Ovary (tissue), 9 donors: ENCODE results near the gene KRT2. TPM values are rescaled to one million over a fixed set of nuclear protein-coding genes. Genes with fewer than 3 reads are reported as not detected.

ENCODE experiments used
- DNase-seq, 5 donors: peaks; one replicate each; pipeline ENCODE4 v3.0.0-alpha.2; 2019 to 2020
- H3K27ac ChIP-seq, 2 donors: fragments of 200-600 bp; one replicate each; pipeline versions ENCODE4 v1.5.1 to v1.8.0; 2019 to 2022
- H3K27me3 ChIP-seq: fragments of 200-600 bp; one replicate; pipeline ENCODE4 v1.8.0; 2022
- H3K36me3 ChIP-seq: fragments of 200-600 bp; sonication (generic); one replicate; pipeline ENCODE4 v1.5.1; 2019
- H3K4me1 ChIP-seq: one replicate; pipeline ENCODE4 v1.8.1; 2013; ENCODE audit warnings: mild to moderate bottlenecking, moderate library complexity; ENCODE audit not compliant: insufficient read depth
- H3K4me3 ChIP-seq: fragments of 200-600 bp; sonication (generic); one replicate; pipeline ENCODE4 v1.5.1; 2017
- H3K9me3 ChIP-seq, 2 donors: fragments of 200-600 bp in 1 of 2; sonication (generic) in 1 of 2; one replicate each; pipeline versions ENCODE4 v1.5.1 to v1.8.1; 2013 to 2019; ENCODE audit warnings: mild to moderate bottlenecking in 1 of 2, moderate library complexity in 1 of 2
- CTCF ChIP-seq, 3 donors: fragments of 450-650 bp in 2 of 3; fragments of 200-600 bp in 1 of 3; IDR thresholded peaks; one replicate each; pipeline versions ENCODE4 v1.5.1 to v1.8.0; 2016 to 2022; ENCODE audit warnings: antibody characterized with exemption in 3 of 3, mild to moderate bottlenecking in 1 of 3
- EP300 ChIP-seq: sonication (generic); formaldehyde crosslinking; IDR thresholded peaks from one replicate; pipeline ENCODE4 v1.6.1; 2017; ENCODE audit warnings: antibody characterized with exemption
- POLR2A ChIP-seq: fragments of 450-650 bp; IDR thresholded peaks from one replicate; pipeline ENCODE4 v1.6.1; 2017; ENCODE audit warnings: antibody characterized with exemption, mild to moderate bottlenecking, moderate library complexity
- WGBS, 3 donors: extraction: QIAGEN DNeasy Blood & Tissue Kit in 1 of 3; methylation state at CpG; one replicate each; pipeline versions ENCODE4 v1.1.5 to v1.1.7; 2013 to 2017; 5-methylcytosine and 5-hydroxymethylcytosine counted together
- intact Hi-C, 4 donors: fragments of 100-400 bp; cut with DNase I; formaldehyde crosslinking; loops; one replicate each; pipeline versions ENCODE4 v1.11.0 to v1.15.1; 2022 to 2023
- polyA plus RNA-seq, 2 donors: library from polyadenylated mRNA; stranded (reverse); fragments of 200-250 nt in 1 of 2; fragments of 350-450 nt in 1 of 2; fragmentation: Illumina TruSeq in 1 of 2; extraction: RNeasy Lipid Tissue Mini Kit (QIAGEN cat#74804) in 1 of 2; gene quantifications; one replicate each; pipeline ENCODE4 v1.2.3, GENCODE V29; 2013 to 2014
- total RNA-seq, 7 donors: library from RNA; depleted of rRNA in 2 of 7; stranded (reverse); fragments of >200 nt in 2 of 7; fragmentation: NEBNext Ultra II Directional in 3 of 7; extraction: Animal tissue kit (Norgen Biotek cat#: 25700) in 3 of 7; gene quantifications; one replicate each; pipeline versions ENCODE4 v1.1.0 to v1.2.4, GENCODE V29; 2016 to 2023
- donor health status: DM: no; HTN: no; CAD: no; lungs with moderate emphysema.
- donor health status: DM: no; HTN: no; CAD: no.
- donor health status: Bipolar disorder and iron deficiency.
- donor health status: DM: yes; HTN: yes; CAD: no.
- donor health status: DM: no; HTN: no; CAD: no.
- donor health status: DM: yes; HTN: yes; CAD: no.

The KRT2 gene
- total and polyA plus RNA-seq, 9 donors, result not detected

DNA sequence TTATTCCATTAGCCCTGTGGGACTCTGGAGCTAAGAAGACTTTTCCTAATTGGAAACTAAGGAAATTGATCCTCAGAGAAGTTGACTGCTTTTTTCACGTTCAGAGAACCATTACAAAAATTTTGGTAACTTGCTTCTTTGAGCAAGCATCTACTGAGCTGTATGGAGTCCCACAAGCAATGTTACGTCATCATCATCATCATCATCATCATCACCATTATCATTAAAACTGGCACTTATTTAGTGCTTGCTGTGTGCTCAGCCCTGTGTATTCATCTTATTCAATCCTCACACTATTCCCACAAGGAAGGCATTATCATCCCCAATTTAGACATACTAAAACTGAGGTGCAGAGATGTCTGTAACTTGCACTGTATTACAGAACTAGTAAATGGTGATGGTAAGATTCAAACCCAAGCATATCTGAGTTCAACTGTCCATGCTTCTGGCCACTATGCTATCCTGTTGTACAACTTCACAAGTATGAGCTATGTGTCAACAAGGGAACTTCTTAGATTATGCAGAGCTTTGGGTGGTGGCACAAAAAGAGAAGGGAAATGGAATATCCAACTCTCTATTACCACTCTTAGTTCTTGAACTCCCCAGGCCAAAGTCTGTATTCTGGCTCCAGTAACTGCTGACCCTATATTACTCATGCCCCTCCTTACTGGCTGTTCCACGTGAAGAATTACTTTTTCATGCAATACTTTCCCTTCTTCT, 21.9 kb upstream of the KRT2 start:
- Histone ChIP-seq H3K9me3 (no peaks in the 10 kb centered on the region), H3K4me1 (no peaks in the 10 kb centered on the region), H3K36me3 (no peaks in the 10 kb centered on the region), H3K27ac (no peak overlapping the region), H3K4me3 (no peak overlapping the region), H3K27me3 (no peaks in the 10 kb centered on the region)
- TF ChIP-seq POLR2A (no peak), CTCF (IDR thresholded peaks at IDR 0.05) (no peak)
- intact Hi-C loops, result no loop called here
- DNase-seq, result no peak
- 70 to 77% (median 75%) methylated on average over 3 of the region's 3 CpGs for WGBS, 3 donors

- Histone ChIP-seq H3K36me3 (no peaks in the 10 kb centered on the region), H3K9me3 (no peaks in the 10 kb centered on the region), H3K27ac (no peak overlapping the region), H3K4me1 (no peaks in the 10 kb centered on the region), H3K4me3 (no peak overlapping the region), H3K27me3 (no peaks in the 10 kb centered on the region)
- intact Hi-C loops, result no loop called here
- TF ChIP-seq EP300, result no peak
- no peak for TF ChIP-seq CTCF (IDR thresholded peaks at IDR 0.05)
- TF ChIP-seq POLR2A, result no peak
- WGBS, 3 donors, result 59 to 66% (median 64%) methylated on average over 5 of the region's 5 CpGs
- no peak for DNase-seq
These were observed 21.2 kb upstream of the KRT2 start for GRCh38 chr12:52673217-52673616.

DNA sequence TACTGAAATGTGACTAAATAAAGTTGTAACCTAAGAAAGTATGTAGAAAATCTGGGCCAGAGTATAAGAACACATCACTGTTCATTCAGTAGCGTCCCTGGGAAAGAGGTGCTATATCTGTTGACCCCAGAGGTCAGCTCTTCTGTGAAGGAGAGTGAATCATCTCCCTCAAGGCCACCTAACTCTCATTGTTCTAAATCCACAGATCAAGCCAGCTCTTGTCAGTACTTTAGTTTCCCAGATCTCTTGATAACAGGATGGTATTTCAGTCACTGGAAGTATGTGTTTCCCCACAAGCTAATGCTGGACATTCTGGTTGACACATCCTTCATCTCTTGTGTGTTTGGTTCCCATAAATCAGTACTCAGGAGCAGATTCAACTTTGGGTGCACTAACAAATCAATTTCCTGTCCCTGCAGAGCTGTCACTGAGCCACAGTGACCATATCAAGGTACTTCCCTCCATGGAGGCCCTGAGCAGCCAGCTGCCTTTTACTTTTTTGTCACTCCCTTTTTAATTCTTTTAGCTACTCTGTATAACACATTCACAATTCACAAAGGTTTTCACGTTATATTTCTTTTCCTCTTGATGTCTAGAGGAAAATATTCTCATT, 20.4 kb upstream of the KRT2 start:
- DNase-seq, result no peak

DNA sequence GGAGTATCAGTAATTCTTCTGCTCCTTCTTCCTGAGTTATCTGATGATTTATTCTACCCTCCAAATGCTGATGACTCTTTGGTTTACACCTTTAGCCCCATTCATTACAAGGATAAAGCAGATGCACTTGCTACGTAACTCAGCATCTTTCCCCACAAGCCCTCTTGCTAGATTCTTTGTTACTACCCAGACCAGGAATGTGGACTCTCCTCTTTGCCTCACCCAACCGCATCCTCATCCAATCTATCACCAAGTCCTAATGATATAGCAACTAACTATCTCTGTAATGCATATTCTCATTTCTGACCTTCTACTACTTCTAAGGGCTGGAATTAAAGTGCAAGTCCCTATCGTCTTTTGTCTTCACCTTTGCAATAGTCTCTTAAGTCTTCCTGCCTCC, 18.9 kb upstream of the KRT2 start:
- DNase-seq, result no peak
- TF ChIP-seq CTCF (IDR thresholded peaks at IDR 0.05) (no peak), POLR2A (no peak), EP300 (no peak)
- intact Hi-C loops, result no loop called here
- Histone ChIP-seq H3K4me1 (no peaks in the 10 kb centered on the region), H3K27me3 (no peaks in the 10 kb centered on the region), H3K36me3 (no peaks in the 10 kb centered on the region), H3K9me3 (no peaks in the 10 kb centered on the region), H3K4me3 (no peak overlapping the region), H3K27ac (no peak overlapping the region)
- WGBS, 3 donors, result 85 to 89% (median 87%) methylated on average over 3 of the region's 3 CpGs

More for the DNA sequence above, 20.4 kb upstream of the KRT2 start:
- intact Hi-C loops, result no loop called here
- Histone ChIP-seq H3K4me3 (no peak overlapping the region), H3K27ac (no peak overlapping the region), H3K36me3 (no peaks in the 10 kb centered on the region), H3K9me3 (no peaks in the 10 kb centered on the region), H3K4me1 (no peaks in the 10 kb centered on the region), H3K27me3 (no peaks in the 10 kb centered on the region)
- TF ChIP-seq CTCF (IDR thresholded peaks at IDR 0.05) (no peak), POLR2A (no peak), EP300 (no peak)
- WGBS, 3 donors, result 36 to 50% (median 37%) methylated on average over 2 of the region's 2 CpGs
